ENCODE results near the gene RIC1. TPM values are rescaled to one million over a fixed set of nuclear protein-coding genes. Genes with fewer than 3 reads are reported as not detected.

RIC1 gene
- total RNA-seq, 1 experiment from 2014 or later, result 25.5 TPM

DNA sequence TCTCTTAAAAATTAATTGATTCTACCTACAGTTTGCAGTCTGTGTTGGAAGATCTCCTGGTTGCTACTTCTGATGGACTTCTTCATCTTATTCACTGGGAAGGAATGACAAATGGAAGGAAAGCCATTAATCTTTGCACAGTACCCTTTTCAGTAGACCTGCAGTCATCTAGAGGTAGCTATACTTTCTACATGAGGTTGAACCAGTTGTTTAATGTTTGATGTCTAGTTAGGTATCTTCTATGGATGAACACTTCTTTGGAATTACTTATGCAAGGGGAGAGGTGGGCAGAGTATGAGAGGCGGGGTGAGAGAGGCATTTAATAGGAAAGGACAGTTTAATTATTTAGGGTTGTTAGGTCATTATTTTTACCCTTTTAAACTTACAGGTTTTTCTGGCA lies 91.2 kb downstream of the RIC1 start:
- ATAC-seq, result no peak
- no peak overlapping the region for H3K4me2 ChIP-seq (ENCODE audit: low read length)
- intact Hi-C loops (cut with micrococcal nuclease), result loop anchor here (1.0 kb wide), 1 partner anchor 18 kb away; no protein-coding TSS in a partner anchor

More for the DNA sequence above, 91.2 kb downstream of the RIC1 start:
- ChIA-PET POLR2A (no interaction called here), CTCF (no interaction called here), RAD21 (ENCODE audit: low non-redundant PET in 1 of 2, low total read pairs in 2 of 2, uncharacterized antibody in 2 of 2, unreplicated experiment in 2 of 2) (no interaction called here)
- Histone ChIP-seq H3K9me2 (ENCODE audit: insufficient read depth) (no peaks in the 10 kb centered on the region), H3K4me3 (replicated peaks in 1 of 2; ENCODE audit: low read depth in 1 of 2, low read length in 2 of 2) (no peak overlapping the region), H3K36me3 (ENCODE audit: control insufficient read depth in 1 of 2, insufficient read depth in 2 of 2, low read length in 2 of 2) (peaks cover 4 to 18% of the 10 kb centered on the region in 2 experiments; a peak in 2 of 4 replicates), H3K9ac (ENCODE audit: low read length) (no peak overlapping the region), H3K4me1 (ENCODE audit: control insufficient read depth in 1 of 2, insufficient read depth in 2 of 2, low read length in 2 of 2) (no peaks in the 10 kb centered on the region), H3K27ac (ENCODE audit: low read depth, low read length) (no peak overlapping the region), H4K20me1 (ENCODE audit: insufficient read depth) (peaks cover 4% of the 10 kb centered on the region; the same call in 1 of the 2 replicates), H3K9me3 (ENCODE audit: control insufficient read depth in 1 of 2, insufficient read depth in 1 of 2, low read depth in 1 of 2, low read length in 2 of 2) (0 out of 4 replicates have a peak, but pooled peaks cover 0 to 5% of the 10 kb centered on the region in 2 experiments), H3K79me2 (ENCODE audit: insufficient read depth, low read length) (0 out of 2 replicates have a peak, but pooled peaks cover 4% of the 10 kb centered on the region), H2AFZ (ENCODE audit: low read depth, low read length, poor library complexity, severe bottlenecking) (no peak overlapping the region), H3K27me3 (ENCODE audit: insufficient read depth, low read length) (no peaks in the 10 kb centered on the region)
- no peak for TF ChIP-seq SP1 (IDR thresholded peaks at IDR 0.05; ENCODE audit: low read depth)
- no peak for TF ChIP-seq POLR2AphosphoS5 (IDR thresholded peaks at IDR 0.05; ENCODE audit: low read depth, low read length)
- TF ChIP-seq, protein P1, sequence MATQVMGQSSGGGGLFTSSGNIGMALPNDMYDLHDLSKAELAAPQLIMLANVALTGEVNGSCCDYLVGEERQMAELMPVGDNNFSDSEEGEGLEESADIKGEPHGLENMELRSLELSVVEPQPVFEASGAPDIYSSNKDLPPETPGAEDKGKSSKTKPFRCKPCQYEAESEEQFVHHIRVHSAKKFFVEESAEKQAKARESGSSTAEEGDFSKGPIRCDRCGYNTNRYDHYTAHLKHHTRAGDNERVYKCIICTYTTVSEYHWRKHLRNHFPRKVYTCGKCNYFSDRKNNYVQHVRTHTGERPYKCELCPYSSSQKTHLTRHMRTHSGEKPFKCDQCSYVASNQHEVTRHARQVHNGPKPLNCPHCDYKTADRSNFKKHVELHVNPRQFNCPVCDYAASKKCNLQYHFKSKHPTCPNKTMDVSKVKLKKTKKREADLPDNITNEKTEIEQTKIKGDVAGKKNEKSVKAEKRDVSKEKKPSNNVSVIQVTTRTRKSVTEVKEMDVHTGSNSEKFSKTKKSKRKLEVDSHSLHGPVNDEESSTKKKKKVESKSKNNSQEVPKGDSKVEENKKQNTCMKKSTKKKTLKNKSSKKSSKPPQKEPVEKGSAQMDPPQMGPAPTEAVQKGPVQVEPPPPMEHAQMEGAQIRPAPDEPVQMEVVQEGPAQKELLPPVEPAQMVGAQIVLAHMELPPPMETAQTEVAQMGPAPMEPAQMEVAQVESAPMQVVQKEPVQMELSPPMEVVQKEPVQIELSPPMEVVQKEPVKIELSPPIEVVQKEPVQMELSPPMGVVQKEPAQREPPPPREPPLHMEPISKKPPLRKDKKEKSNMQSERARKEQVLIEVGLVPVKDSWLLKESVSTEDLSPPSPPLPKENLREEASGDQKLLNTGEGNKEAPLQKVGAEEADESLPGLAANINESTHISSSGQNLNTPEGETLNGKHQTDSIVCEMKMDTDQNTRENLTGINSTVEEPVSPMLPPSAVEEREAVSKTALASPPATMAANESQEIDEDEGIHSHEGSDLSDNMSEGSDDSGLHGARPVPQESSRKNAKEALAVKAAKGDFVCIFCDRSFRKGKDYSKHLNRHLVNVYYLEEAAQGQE (IDR thresholded peaks at IDR 0.05; ENCODE audit: low read depth), result no peak
- no peak for TF ChIP-seq JUND (IDR thresholded peaks at IDR 0.05)
- TF ChIP-seq, protein P2, sequence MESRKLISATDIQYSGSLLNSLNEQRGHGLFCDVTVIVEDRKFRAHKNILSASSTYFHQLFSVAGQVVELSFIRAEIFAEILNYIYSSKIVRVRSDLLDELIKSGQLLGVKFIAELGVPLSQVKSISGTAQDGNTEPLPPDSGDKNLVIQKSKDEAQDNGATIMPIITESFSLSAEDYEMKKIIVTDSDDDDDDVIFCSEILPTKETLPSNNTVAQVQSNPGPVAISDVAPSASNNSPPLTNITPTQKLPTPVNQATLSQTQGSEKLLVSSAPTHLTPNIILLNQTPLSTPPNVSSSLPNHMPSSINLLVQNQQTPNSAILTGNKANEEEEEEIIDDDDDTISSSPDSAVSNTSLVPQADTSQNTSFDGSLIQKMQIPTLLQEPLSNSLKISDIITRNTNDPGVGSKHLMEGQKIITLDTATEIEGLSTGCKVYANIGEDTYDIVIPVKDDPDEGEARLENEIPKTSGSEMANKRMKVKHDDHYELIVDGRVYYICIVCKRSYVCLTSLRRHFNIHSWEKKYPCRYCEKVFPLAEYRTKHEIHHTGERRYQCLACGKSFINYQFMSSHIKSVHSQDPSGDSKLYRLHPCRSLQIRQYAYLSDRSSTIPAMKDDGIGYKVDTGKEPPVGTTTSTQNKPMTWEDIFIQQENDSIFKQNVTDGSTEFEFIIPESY (IDR thresholded peaks at IDR 0.05; ENCODE audit: extremely low read depth, insufficient replicate concordance, low read length), result no peak
- no peak for TF ChIP-seq EGR1 (IDR thresholded peaks at IDR 0.05; ENCODE audit: low read depth)
- TF ChIP-seq, protein P3, sequence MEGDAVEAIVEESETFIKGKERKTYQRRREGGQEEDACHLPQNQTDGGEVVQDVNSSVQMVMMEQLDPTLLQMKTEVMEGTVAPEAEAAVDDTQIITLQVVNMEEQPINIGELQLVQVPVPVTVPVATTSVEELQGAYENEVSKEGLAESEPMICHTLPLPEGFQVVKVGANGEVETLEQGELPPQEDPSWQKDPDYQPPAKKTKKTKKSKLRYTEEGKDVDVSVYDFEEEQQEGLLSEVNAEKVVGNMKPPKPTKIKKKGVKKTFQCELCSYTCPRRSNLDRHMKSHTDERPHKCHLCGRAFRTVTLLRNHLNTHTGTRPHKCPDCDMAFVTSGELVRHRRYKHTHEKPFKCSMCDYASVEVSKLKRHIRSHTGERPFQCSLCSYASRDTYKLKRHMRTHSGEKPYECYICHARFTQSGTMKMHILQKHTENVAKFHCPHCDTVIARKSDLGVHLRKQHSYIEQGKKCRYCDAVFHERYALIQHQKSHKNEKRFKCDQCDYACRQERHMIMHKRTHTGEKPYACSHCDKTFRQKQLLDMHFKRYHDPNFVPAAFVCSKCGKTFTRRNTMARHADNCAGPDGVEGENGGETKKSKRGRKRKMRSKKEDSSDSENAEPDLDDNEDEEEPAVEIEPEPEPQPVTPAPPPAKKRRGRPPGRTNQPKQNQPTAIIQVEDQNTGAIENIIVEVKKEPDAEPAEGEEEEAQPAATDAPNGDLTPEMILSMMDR (IDR thresholded peaks at IDR 0.05 in 2 of 3, conservative IDR thresholded peaks at IDR 0.05 in 1 of 3; ENCODE audit: borderline replicate concordance in 1 of 3, insufficient read depth in 1 of 3, low read depth in 2 of 3, low read length in 2 of 3), result no peak
- TF ChIP-seq POLR2A (IDR thresholded peaks at IDR 0.05; ENCODE audit: borderline replicate concordance, extremely low read depth, insufficient read depth, insufficient read length), result no peak
- TF ChIP-seq RAD21 (IDR thresholded peaks at IDR 0.05; ENCODE audit: low read depth), result no peak
- TF ChIP-seq EZH2phosphoT487 (IDR thresholded peaks at IDR 0.05; ENCODE audit: borderline replicate concordance), result no peak
- no peak for TF ChIP-seq ATF3 (IDR thresholded peaks at IDR 0.05)
- TF ChIP-seq SRF (IDR thresholded peaks at IDR 0.05; ENCODE audit: low read depth), result no peak
- TF ChIP-seq FOSL1 (IDR thresholded peaks at IDR 0.05; ENCODE audit: low read depth), result no peak
- BruUV-seq (replicated peaks), result no TSS peak
- DNase-seq (ENCODE audit: low read depth, low spot score), result no peak

Data from HCT116 (cell line).